Endothelial cell (in vitro differentiated cells): ENCODE results near the gene ABCG1. TPM values are rescaled to one million over a fixed set of nuclear protein-coding genes. Genes with fewer than 3 reads are reported as not detected.
A peak's percentile ranks its signal among the peaks of the same experiment; 100 is the strongest.

Source experiments
- DNase-seq: peaks from one replicate; pipeline ENCODE4 v3.0.0; 2021; ENCODE audit warnings: low spot score
- H3K27ac Mint-ChIP-seq: one replicate; pipeline ENCODE4 v1.8.0; 2021; ENCODE audit warnings: mixed read lengths, inconsistent platforms; ENCODE audit not compliant: unreplicated experiment
- H3K27me3 Mint-ChIP-seq: one replicate; pipeline ENCODE4 v1.8.0; 2021; ENCODE audit warnings: mild to moderate bottlenecking, moderate library complexity, mixed read lengths, inconsistent platforms; ENCODE audit not compliant: unreplicated experiment
- H3K36me3 Mint-ChIP-seq: one replicate; pipeline ENCODE4 v1.8.0; 2021; ENCODE audit warnings: mild to moderate bottlenecking, low read depth, mixed read lengths, inconsistent platforms; ENCODE audit not compliant: unreplicated experiment
- H3K4me1 Mint-ChIP-seq: one replicate; pipeline ENCODE4 v1.8.0; 2021; ENCODE audit warnings: mild to moderate bottlenecking, mixed read lengths, inconsistent platforms; ENCODE audit not compliant: unreplicated experiment
- H3K4me3 Mint-ChIP-seq: one replicate; pipeline ENCODE4 v1.8.0; 2021; ENCODE audit warnings: mild to moderate bottlenecking, mixed read lengths, inconsistent platforms; ENCODE audit not compliant: unreplicated experiment
- H3K9me3 Mint-ChIP-seq: one replicate; pipeline ENCODE4 v1.8.0; 2021; ENCODE audit warnings: mixed read lengths, inconsistent platforms; ENCODE audit not compliant: unreplicated experiment
- total RNA-seq: library from RNA; stranded (reverse); fragmentation: NEBNext Ultra II Directional; extraction: Animal tissue kit (Norgen Biotek cat#: 25700); gene quantifications from one replicate; pipeline ENCODE4 v1.2.1, GENCODE V29; 2021; ENCODE audit not compliant: unreplicated experiment
- TF ChIP-seq, protein P1 (sequence below): fragments of 200-600 bp; sonication (generic); IDR thresholded peaks from one replicate; pipeline ENCODE4 v1.5.0; 2021; ENCODE audit warnings: antibody characterized with exemption; ENCODE audit not compliant: unreplicated experiment

Gene ABCG1
- total RNA-seq, 1 donor from 2014 or later, result 48.9 TPM

DNA sequence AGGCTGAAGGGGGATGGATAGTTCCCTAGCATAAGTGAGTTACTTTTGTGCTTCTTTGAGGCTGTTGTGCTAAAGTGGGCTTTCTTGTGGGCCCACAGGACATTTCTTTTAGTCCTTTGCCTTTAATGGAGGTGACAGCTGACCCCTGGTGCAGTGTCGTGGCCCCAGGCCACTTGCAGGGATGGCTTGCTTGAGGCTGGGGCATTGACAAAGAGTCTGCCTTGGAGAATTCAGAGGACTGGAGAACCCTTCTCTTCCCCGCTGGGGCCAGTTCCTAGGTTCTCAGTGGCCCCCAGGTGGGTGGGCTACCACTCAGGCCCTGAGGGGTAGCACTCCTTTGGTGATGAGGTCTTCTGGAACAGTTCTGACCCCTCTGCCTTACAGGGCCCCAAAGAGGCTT lies 12.8 kb downstream of the ABCG1 start:
- peaks cover 70% of the 10 kb centered on the region for H3K4me1 Mint-ChIP-seq
- TF ChIP-seq, protein P1, sequence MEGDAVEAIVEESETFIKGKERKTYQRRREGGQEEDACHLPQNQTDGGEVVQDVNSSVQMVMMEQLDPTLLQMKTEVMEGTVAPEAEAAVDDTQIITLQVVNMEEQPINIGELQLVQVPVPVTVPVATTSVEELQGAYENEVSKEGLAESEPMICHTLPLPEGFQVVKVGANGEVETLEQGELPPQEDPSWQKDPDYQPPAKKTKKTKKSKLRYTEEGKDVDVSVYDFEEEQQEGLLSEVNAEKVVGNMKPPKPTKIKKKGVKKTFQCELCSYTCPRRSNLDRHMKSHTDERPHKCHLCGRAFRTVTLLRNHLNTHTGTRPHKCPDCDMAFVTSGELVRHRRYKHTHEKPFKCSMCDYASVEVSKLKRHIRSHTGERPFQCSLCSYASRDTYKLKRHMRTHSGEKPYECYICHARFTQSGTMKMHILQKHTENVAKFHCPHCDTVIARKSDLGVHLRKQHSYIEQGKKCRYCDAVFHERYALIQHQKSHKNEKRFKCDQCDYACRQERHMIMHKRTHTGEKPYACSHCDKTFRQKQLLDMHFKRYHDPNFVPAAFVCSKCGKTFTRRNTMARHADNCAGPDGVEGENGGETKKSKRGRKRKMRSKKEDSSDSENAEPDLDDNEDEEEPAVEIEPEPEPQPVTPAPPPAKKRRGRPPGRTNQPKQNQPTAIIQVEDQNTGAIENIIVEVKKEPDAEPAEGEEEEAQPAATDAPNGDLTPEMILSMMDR, result no peak
- no peak overlapping the region for H3K27ac Mint-ChIP-seq
- H3K9me3 Mint-ChIP-seq, result no peaks in the 10 kb centered on the region
- H3K27me3 Mint-ChIP-seq, result peaks cover 7% of the 10 kb centered on the region
- peaks cover 23% of the 10 kb centered on the region for H3K36me3 Mint-ChIP-seq
- no peak overlapping the region for H3K4me3 Mint-ChIP-seq
- DNase-seq, result no peak

DNA sequence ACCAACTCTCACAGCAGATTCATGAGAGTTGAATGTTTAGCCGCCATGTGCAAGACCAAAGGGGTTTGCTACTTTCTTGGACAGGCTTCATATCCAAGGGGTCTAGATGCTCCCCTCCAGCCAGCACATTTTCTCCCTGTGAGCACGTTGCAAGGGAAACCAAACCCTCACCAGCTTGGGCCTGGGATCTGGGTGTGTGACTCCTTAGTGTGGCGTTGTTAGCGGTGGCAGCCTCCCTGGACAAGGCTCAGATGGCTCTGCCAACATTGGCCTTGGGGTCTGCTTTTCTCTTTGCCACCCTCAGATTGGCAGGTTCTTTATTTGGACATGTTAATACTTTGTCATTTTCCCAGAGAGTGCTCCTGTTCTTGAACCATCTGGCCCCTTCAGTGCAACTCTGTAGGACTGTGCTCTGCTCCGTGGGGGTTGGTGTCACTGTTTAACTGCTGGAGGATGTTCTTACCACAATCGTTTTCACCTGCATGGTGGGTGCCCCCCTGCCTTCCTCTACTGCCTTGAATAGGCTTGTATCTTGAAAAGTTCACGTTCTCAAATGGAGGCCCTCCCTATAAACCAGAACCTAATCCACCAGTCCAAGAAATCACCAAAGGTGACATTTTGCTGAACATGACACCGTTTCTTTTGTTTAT lies 13.4 kb downstream of the ABCG1 start:
- peaks cover 19% of the 10 kb centered on the region for H3K36me3 Mint-ChIP-seq
- peaks cover 8% of the 10 kb centered on the region for H3K27me3 Mint-ChIP-seq
- H3K9me3 Mint-ChIP-seq, result no peaks in the 10 kb centered on the region

DNA sequence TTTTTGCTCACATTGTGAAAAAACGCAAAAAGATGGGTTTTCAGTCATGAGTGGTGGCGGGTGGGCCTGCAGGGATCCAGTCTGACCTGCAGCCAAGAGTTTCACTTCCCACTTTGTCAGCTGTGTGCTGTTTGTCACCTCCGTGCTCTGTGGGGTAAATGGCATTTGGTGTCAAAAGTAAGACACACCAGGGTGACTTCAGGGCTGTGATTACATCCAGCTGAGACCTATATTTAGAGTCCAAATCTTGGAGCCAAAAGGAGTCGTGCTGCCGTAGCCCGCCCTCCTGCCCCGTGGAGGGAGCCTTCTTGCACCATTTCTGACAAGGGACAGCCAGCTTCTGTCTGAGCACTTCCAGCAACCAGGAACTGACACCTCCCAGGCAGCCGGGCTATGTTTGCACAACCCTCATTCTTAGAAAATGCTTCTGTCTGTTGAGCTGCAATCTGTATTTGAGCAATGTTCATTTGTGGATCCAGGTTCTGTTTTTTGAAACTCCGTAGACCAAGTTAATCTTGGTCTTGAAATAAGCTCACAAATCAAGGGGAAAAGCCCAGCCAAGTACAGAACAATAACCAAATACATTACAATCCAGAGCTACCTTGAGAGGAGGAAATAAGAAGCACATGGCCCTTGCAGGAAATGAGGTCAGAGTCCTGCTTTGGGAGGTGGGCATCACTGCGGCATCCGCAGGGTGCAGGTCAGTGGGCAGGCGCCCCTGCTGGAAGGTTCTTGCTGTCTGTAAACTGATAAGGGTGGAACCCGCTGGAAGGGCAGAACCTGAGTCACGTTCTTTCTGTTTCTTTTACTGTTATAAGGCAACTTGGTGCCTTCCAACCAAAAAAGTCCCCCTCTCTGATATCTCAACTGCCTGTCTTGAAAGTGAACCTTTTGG lies 14.4 kb downstream of the ABCG1 start:
- peak overlapping the region; percentile 88 for H3K27ac Mint-ChIP-seq
- peak; percentile 53 for DNase-seq
- peaks cover 65% of the 10 kb centered on the region for H3K4me1 Mint-ChIP-seq
- peak overlapping the region; percentile 42 for H3K4me3 Mint-ChIP-seq
- TF ChIP-seq, protein P1, result no peak
- peaks cover 12% of the 10 kb centered on the region for H3K36me3 Mint-ChIP-seq
- peaks cover 6% of the 10 kb centered on the region for H3K27me3 Mint-ChIP-seq
- H3K9me3 Mint-ChIP-seq, result no peaks in the 10 kb centered on the region

More for the DNA sequence above, 13.4 kb downstream of the ABCG1 start:
- Mint-ChIP-seq H3K4me1 (peaks cover 74% of the 10 kb centered on the region), H3K27ac (peak overlapping the region; percentile 88), H3K4me3 (peak overlapping the region; percentile 32)
- no peak for DNase-seq
- TF ChIP-seq, protein P1, result no peak

DNA sequence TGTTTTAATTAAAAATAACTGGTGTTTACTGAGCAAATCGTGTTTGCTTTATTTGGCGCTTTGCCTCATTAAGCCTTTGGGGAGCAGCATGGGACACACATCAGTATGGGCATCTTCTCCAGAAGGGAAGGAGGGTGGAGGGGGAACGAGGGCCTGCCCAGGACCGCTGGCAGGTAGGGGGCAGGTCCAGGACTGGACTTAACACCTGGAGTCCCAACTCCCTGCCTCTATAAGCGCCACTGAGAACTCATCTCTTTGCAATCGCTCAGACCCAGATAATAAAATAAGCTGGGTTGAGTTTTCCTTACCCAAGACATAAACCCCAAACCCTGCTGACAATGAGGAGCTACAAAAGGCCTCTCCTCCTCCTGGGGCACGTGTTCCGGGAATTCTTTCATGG lies 15.1 kb downstream of the ABCG1 start:
- no peak for DNase-seq
- Mint-ChIP-seq H3K4me1 (peaks cover 61% of the 10 kb centered on the region), H3K27me3 (peaks cover 6% of the 10 kb centered on the region), H3K9me3 (no peaks in the 10 kb centered on the region), H3K36me3 (peaks cover 10% of the 10 kb centered on the region), H3K27ac (peak overlapping the region; percentile 88), H3K4me3 (peak overlapping the region; percentile 42)
- TF ChIP-seq, protein P1, result no peak
